ENCODE measurements around the gene MMP27.
A peak's percentile ranks its signal among the peaks of the same experiment; 100 is the strongest.
"Not testable (repeated sequence)": the region's sequence is repeated elsewhere in the genome, so short reads cannot be mapped to it uniquely, and the experiment has no call there.

Gene MMP27

GRCh38 chr11:102705626-102706025 lies at the start of gene MMP27:
Gene MMP27 (minus strand): TSS chr11:102705769. CDS start chr11:102705714, 55 bp downstream.
- no peak for DNase-seq (ENCODE audit: low spot score)

GRCh38 chr11:102753267-102753666 lies 47.7 kb upstream of the MMP27 start:
- DNase-seq (ENCODE audit: low spot score): no peak

- DNase-seq (ENCODE audit: low spot score): no peak
Measured at GRCh38 chr11:102751673-102752072, 46.1 kb upstream of the MMP27 start.

GRCh38 chr11:102749101-102749722 lies 43.6 kb upstream of the MMP27 start:
- no peak for DNase-seq (ENCODE audit: low spot score)

GRCh38 chr11:102746746-102747578 lies 41.4 kb upstream of the MMP27 start:
- DNase-seq (ENCODE audit: low spot score): not testable (repeated sequence)

GRCh38 chr11:102734650-102735049 lies 29.1 kb upstream of the MMP27 start:
- DNase-seq (ENCODE audit: low spot score): no peak

GRCh38 chr11:102733232-102733875 lies 27.8 kb upstream of the MMP27 start:
- no peak for DNase-seq (ENCODE audit: low spot score)

- not testable (repeated sequence) for DNase-seq (ENCODE audit: low spot score)
Measured at GRCh38 chr11:102730944-102731343, 25.4 kb upstream of the MMP27 start.

GRCh38 chr11:102729849-102730815 lies 24.6 kb upstream of the MMP27 start:
- DNase-seq (ENCODE audit: low spot score): no peak

GRCh38 chr11:102727890-102728289 lies 22.3 kb upstream of the MMP27 start:
- no peak for DNase-seq (ENCODE audit: low spot score)

- DNase-seq (ENCODE audit: low spot score): peak; percentile 76
Measured at GRCh38 chr11:102724904-102725500, 19.4 kb upstream of the MMP27 start, which contains the start of gene MMP8. Gene MMP8 (minus strand): TSS chr11:102724954. CDS start chr11:102724855, 99 bp downstream.

- no peak for DNase-seq (ENCODE audit: low spot score)
Measured at GRCh38 chr11:102722821-102723220, 17.3 kb upstream of the MMP27 start.

GRCh38 chr11:102719620-102720277 lies 14.2 kb upstream of the MMP27 start:
- no peak for DNase-seq (ENCODE audit: low spot score)

GRCh38 chr11:102717280-102717679 lies 11.7 kb upstream of the MMP27 start:
- DNase-seq (ENCODE audit: low spot score): no peak

- no peak for DNase-seq (ENCODE audit: low spot score)
Measured at GRCh38 chr11:102716527-102716926, 11.0 kb upstream of the MMP27 start.

- DNase-seq (ENCODE audit: low spot score): no peak
Measured at GRCh38 chr11:102712137-102712536, 6.6 kb upstream of the MMP27 start.

GRCh38 chr11:102709201-102709945 lies 3.8 kb upstream of the MMP27 start:
- no peak for DNase-seq (ENCODE audit: low spot score)

- DNase-seq (ENCODE audit: low spot score): no peak
Measured at GRCh38 chr11:102708654-102709053, 3.1 kb upstream of the MMP27 start.

GRCh38 chr11:102704841-102705240 lies 728 bp downstream of the MMP27 start:
- DNase-seq (ENCODE audit: low spot score): no peak
